ENCODE results near the gene CDKN1C.

Gene CDKN1C

DNA sequence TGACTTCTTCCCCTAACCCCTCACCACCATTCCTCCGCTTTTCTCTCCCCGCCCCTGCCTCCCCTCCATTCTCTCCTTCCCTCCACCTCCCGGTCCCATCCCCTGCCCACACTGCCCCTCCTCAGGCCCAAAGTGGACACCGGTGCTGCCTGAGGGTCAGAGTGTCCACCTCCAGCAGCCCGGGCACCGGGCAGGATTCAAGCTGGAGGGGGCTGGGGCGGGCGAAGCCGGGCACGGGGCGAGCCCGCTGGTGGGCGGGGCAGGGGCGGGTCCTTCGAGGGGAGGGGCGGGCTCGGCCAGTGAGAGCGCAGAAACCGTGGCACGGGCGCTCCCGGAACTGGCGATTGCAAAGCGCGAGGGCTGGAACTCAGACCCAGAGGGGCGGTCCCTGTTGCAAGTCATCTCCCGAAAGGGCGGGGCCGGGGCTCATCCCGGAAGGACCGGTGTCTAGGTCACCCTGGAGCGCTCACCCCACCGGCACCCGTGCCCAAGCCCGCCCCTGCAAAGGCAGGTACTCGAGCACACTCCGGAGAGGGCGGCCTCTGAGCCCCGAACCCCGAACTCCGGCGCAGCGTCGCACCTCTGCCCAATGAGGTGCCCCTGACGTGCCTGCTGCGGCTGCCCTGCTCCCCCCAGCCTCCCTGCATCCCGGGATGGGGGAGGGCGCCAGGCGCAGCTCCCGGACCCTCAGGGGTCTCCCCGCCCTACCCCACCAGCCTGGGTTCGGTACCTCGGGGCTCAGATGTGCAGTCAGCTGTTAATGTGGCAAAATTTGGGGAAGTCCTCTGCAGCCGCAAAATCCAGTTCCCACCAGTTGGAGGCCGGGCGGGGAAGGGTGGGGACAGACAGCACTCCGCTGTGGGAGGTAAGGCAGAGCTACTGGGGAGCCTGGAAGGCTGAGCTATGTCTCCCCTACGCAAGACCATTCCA lies 16.5 kb upstream of the CDKN1C start:
- no peaks in the 10 kb centered on the region for H3K27me3 ChIP-seq (replicated peaks)
- H3K4me3 ChIP-seq (ENCODE audit: low read depth, low read length): peak overlapping the region; percentile 64
- TF ChIP-seq, protein P1, sequence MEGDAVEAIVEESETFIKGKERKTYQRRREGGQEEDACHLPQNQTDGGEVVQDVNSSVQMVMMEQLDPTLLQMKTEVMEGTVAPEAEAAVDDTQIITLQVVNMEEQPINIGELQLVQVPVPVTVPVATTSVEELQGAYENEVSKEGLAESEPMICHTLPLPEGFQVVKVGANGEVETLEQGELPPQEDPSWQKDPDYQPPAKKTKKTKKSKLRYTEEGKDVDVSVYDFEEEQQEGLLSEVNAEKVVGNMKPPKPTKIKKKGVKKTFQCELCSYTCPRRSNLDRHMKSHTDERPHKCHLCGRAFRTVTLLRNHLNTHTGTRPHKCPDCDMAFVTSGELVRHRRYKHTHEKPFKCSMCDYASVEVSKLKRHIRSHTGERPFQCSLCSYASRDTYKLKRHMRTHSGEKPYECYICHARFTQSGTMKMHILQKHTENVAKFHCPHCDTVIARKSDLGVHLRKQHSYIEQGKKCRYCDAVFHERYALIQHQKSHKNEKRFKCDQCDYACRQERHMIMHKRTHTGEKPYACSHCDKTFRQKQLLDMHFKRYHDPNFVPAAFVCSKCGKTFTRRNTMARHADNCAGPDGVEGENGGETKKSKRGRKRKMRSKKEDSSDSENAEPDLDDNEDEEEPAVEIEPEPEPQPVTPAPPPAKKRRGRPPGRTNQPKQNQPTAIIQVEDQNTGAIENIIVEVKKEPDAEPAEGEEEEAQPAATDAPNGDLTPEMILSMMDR (IDR thresholded peaks at IDR 0.05; ENCODE audit: low read depth, low read length, missing control alignments): no peak
- H3K36me3 ChIP-seq (replicated peaks): no peaks in the 10 kb centered on the region
- in situ Hi-C loops (cut with HindIII; ENCODE audit: low pct_ligation_motif_present, low sequenced_read_pairs): no loop called here
- H3K27ac ChIP-seq: no peak overlapping the region
- DNase-seq: peak; percentile 86

DNA sequence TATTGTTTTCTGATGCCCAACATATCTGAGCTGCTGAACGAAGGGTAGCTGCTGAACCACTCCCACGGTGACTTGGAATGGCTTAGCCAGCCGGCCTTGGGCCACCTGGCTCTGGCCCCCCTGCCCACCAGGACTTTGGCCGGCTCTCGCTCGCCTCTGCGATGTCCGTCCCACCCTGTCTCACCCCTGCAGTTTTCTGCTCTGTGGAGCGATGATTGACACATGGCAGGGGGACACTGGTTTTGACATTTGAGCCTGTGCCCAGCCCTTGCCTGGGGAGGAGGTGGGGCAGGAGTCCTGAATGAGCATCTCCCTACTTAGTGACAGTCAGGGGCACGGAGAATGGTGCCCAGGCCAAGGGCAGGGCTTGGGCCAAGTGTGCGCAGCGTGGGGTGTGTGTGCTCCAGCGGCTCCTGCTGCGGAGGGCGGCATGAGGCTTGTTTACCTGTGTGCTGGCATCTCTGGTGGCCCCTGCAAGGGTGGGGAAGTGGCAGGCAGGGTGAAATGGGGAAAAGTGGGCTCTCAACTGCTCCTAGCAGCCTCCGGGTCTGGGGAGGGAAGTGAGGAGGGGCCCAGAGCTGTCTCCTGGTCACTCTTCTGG lies 15.7 kb upstream of the CDKN1C start:
- Histone ChIP-seq H3K27ac (no peak overlapping the region), H3K27me3 (replicated peaks) (no peaks in the 10 kb centered on the region), H3K36me3 (replicated peaks) (no peaks in the 10 kb centered on the region), H3K4me3 (ENCODE audit: low read depth, low read length) (peak overlapping the region; percentile 42)
- TF ChIP-seq, protein P1 (IDR thresholded peaks at IDR 0.05; ENCODE audit: low read depth, low read length, missing control alignments): no peak
- no peak for DNase-seq
- in situ Hi-C loops (cut with HindIII; ENCODE audit: low pct_ligation_motif_present, low sequenced_read_pairs): no loop called here

- TF ChIP-seq, protein P1 (IDR thresholded peaks at IDR 0.05; ENCODE audit: low read depth, low read length, missing control alignments): no peak
- Histone ChIP-seq H3K36me3 (replicated peaks) (no peaks in the 10 kb centered on the region), H3K27me3 (replicated peaks) (no peaks in the 10 kb centered on the region), H3K27ac (peak overlapping the region; percentile 51), H3K4me3 (ENCODE audit: low read depth, low read length) (no peak overlapping the region)
- in situ Hi-C loops (cut with HindIII; ENCODE audit: low pct_ligation_motif_present, low sequenced_read_pairs): no loop called here
- DNase-seq: no peak
These were observed 13.7 kb upstream of the CDKN1C start for GRCh38 chr11:2899080-2899783.

DNA sequence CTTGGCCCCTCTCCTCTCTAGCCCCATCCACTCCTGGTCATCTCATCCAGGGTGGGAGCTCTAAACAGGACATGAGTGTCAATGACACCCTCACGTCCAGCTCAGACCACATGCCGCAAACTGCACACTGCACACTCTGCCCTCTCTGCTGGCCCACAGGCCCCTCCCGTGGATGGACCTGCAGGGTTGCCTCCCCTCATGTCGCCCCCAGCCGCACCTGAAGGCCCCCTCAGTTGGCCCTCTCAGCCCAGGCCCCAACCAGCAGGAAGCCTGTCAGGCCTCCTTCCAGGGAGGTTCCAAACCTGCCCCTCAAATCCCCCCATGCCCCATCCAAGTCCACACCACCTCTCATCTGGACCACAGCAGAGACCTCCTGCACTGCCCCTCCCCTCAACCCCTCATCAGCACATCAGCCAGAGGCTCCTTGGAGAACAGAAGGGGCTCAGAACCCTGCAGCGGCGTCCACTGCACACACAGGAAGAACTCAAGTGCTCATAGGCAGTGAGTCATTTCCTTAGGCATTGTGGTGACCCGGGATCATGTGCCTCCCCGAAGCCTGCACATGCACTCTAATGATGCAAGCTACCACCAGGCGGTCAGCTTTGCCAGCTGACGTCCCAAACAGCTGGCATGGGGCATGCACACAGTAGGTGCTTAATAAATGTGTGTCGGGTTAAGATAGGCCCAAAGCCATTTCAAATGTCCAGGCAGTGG lies 12.9 kb upstream of the CDKN1C start:
- peak overlapping the region; percentile 51 for H3K27ac ChIP-seq
- in situ Hi-C loops (cut with HindIII; ENCODE audit: low pct_ligation_motif_present, low sequenced_read_pairs): no loop called here
- no peaks in the 10 kb centered on the region for H3K36me3 ChIP-seq (replicated peaks)
- H3K4me3 ChIP-seq (ENCODE audit: low read depth, low read length): no peak overlapping the region
- no peaks in the 10 kb centered on the region for H3K27me3 ChIP-seq (replicated peaks)
- TF ChIP-seq, protein P1 (IDR thresholded peaks at IDR 0.05; ENCODE audit: low read depth, low read length, missing control alignments): peak; percentile 43
- DNase-seq: peak; percentile 89

DNA sequence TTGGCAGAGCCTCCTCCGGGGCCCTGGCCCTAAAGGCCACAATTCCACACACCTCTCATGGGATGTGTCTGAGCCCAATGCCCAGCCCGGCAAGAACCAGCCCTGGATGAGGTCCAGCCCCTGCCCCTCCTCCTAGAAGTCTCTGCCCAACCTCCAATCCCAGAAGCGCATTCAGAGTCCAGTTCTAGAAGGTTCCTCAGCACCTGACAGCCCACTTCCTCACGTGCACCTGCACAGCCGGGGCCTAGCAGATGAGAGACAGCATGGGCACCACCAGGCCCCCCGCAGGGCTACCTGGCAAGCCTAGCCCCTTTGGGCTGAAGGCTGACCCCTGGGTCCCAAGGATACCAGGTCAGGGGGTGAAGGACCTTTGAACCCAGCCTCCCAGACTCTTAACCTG lies 11.5 kb upstream of the CDKN1C start:
- no peaks in the 10 kb centered on the region for H3K27me3 ChIP-seq (replicated peaks)
- no peak overlapping the region for H3K27ac ChIP-seq
- H3K36me3 ChIP-seq (replicated peaks): no peaks in the 10 kb centered on the region
- DNase-seq: no peak
- in situ Hi-C loops (cut with HindIII; ENCODE audit: low pct_ligation_motif_present, low sequenced_read_pairs): no loop called here
- H3K4me3 ChIP-seq (ENCODE audit: low read depth, low read length): no peak overlapping the region
- TF ChIP-seq, protein P1 (IDR thresholded peaks at IDR 0.05; ENCODE audit: low read depth, low read length, missing control alignments): no peak

Data from brain microvascular endothelial cell (primary cell).